GM21825 (cell line): ENCODE measurements around the gene ADCY4.
"Not testable (repeated sequence)": the region's sequence is repeated elsewhere in the genome, so short reads cannot be mapped to it uniquely, and the experiment has no call there.

Source experiments
- ATAC-seq: cut with Tn5 transposase; IDR thresholded peaks from one replicate; pipeline ENCODE4 v1.9.1; 2021; ENCODE audit warnings: mild to moderate bottlenecking, moderate library complexity; ENCODE audit not compliant: unreplicated experiment

ADCY4 gene

DNA sequence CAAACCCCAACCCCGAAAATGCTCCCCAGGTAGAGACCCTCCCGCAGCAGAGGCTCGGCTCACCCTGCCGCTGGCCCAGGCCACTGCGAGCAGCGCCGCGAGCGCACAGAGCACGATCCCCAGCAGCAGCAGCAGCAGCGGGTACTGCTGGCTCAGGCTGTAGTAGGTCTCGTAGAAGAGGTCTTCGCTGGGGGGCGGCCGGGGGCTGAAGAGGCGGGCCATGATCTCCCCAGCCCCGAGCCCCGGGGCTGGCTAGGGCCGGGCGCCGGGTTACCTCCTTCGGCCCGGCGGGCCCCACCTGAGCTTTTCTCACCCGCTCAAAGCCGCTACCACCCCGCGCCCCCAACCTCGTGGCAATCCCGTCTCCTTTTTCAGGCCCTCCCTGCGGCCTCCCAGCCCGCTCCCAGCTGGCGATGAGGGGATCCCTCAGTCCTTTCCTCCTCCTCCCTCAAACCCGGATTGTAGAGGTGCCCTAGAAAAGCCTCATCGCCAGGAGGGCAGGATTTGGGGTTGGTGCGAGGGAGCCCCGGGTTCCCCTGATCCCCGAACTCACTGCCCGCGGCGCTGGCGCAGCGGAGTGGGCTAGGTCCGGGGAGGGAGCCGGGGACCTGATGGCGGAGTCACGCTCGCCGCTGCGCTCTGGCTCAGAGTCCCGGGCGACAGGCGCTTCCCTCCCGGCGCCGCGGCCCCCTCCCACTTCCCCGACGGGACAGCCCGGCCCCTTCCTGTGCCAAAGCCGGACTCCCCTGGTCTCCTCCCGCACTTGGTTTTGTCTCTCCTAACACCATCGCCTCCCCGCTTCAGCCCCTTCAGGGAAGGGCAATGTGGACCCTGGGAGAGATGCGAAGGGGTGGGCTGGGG is at the start of gene ADCY4:
TSS of gene ADCY4 (minus strand) at position 641 of the 861 bp plus-strand sequence. CDS start at position 222, 419 bp downstream.
- ATAC-seq: no peak

DNA sequence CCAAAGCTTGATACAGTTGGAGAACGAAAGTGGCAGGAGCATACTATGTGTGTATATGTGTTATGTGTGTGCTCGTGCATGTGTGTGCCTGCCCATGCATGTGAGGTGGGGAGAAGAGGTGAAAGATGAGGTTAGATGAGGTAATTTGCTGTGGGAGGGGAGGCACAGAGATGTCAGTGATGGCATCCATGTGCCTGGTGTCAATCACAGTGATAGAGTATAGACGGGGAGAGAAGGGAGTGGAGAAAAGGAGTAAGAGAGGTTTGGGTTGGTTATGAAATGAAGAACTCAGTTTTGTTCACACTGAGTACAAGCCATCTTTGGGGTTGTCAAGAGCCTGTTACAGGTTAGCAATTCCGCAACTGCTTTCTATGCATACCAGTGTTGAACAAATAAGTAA is 49.3 kb upstream of the ADCY4 start:
- no peak for ATAC-seq

DNA sequence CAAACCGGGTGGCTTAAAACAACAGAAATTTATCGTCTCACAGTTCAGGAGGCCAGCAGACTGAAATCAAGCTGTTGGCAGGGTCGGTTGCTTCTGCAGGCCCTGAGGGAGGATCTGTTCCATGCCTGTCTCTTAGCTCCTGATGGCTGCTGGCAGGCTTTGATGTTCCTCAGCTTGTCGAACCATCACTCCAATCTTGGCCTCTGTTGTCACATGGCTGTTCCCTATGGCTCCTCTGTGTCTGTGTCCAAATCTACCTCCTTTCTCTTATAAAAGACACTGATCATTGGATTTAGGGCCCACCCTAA is 47.1 kb upstream of the ADCY4 start:
- no peak for ATAC-seq

- ATAC-seq: no peak
Observed at GRCh38 chr14:24381363-24382063, 46.6 kb upstream of the ADCY4 start.

DNA sequence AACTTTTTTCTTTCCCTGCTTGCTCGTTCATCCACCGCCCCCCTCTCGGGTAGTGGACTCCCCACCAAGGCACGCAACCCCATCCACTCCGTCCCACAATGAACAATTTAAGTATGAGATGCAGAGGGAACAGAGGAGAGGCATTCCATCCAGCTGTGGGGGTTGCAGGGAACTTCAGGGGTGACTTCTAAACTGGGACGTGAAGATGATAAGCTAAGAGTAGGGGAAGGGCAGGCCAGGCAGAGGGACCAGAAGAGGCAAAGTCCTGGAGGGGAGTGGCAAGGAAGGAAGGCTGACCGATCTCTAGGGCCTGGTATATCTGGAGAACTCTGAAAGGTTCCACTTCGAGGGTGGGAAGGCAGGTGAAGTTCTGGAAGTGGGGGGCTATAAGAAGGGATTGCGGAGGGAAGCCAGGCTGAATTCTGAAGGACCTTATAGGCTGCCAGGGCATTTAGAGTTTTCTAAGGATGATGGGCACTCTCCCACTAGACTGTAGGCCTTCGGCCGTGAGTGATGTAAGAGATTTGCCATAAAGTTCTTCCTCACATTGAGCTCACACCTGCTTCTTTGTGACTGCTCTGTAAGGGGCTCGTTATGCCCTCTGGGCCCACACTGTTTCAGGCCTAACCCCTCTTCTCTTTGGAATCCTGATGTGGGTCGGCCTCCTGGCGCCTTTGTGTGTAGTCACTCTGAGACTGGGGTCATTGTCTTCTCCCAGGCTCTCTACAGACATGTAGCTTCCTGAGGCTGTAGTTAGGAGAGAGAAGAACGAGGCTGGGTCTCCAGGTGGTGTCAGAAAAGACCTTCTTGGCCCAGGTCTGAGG is 45.2 kb upstream of the ADCY4 start:
- no peak for ATAC-seq

- ATAC-seq: no peak
Observed at GRCh38 chr14:24378981-24379906, 44.4 kb upstream of the ADCY4 start.

- ATAC-seq: no peak
Observed at GRCh38 chr14:24378327-24378726, 43.5 kb upstream of the ADCY4 start.

DNA sequence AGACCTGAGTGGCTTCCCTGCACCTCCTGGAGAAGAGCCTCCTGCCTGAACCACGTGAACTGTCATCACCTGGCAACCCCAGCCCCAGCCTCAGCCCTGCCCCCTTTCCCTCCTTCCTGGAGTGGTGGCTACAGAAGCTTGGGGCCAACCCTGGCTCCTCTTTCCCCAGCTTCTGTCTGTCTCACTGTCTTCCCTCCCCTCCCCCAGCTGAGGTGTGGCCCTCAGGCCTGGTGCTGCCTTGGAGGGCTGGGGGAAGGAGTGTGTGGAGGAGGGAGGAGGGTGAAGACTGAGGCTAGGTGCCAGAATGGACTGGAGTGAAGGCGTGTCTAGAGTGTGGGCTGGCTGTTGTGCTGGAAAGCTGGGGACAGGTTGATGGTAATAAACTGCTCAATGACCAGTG is 42.8 kb upstream of the ADCY4 start:
- ATAC-seq: no peak

DNA sequence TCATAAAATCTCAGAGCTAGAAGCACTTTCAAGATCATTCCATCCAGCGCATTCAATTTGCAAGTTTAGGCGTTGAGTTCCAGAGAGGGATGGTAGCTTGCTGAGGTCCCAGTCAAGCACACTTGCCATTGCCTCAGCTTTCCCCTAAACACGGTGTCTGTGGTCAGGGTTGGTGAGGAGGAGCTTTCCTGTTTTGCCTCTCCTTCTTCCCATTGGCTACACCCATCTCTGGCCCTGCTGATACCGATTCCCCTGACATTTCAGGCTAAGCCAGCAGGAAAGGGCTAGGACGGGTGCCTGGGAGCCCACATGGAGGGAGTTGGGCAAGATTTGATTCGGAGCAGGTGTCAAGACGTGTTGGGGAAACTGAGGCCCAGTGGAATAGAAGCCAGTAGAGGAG is 42.3 kb upstream of the ADCY4 start:
- no peak for ATAC-seq

DNA sequence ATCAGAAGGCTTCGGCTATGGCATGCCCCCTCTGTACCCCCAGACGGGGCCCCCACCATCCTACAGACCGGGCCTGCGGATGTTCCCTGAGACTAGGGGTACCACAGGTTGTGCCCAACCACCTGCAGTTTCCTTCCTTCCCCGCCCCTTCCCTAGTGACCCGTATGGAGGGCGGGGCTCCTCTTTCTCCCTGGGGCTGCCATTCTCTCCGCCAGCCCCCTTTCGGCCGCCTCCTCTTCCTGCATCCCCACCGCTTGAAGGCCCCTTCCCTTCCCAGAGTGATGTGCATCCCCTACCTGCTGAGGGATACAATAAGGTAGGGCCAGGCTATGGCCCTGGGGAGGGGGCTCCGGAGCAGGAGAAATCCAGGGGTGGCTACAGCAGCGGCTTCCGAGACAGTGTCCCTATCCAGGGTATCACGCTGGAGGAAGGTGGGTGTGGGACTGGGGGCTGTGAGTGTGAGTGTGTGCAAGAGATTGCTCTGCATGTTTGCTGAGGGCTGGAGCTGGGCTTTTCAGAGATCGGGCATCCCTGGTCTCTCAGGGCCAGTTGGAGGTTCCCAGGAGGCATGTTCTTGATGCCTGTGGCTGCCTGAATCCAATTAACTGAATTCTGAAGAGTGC is 41.7 kb upstream of the ADCY4 start:
- no peak for ATAC-seq

- no peak for ATAC-seq
Observed at GRCh38 chr14:24372701-24373416, 38.0 kb upstream of the ADCY4 start.

DNA sequence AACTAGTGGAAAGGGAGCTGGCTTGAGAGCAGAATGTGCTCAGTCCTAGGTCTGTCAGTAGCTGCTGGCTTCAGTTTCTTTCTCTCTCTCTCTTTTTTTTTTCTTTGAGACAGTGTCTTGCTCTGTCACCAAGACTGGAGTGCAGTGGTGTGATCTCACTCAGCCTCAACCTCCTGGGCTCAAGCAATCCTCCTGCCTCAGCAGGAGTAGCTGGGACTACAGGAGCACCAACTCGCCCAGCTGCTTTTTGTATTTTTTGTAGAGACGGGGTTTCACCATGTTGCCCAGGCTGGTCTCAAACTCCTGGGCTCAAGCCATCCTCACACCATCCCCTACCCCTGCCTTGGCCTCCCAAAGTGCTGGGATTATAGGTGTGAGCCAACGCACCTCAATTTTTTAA is 36.7 kb upstream of the ADCY4 start:
- ATAC-seq: not testable (repeated sequence)

- no peak for ATAC-seq
Observed at GRCh38 chr14:24370748-24371147, 35.9 kb upstream of the ADCY4 start.

GRCh38 chr14:24369907-24370687 is 35.2 kb upstream of the ADCY4 start:
- ATAC-seq: no peak

- ATAC-seq: no peak
Observed at GRCh38 chr14:24369463-24369862, 34.6 kb upstream of the ADCY4 start.

GRCh38 chr14:24368562-24369252 is 33.8 kb upstream of the ADCY4 start:
- no peak for ATAC-seq

DNA sequence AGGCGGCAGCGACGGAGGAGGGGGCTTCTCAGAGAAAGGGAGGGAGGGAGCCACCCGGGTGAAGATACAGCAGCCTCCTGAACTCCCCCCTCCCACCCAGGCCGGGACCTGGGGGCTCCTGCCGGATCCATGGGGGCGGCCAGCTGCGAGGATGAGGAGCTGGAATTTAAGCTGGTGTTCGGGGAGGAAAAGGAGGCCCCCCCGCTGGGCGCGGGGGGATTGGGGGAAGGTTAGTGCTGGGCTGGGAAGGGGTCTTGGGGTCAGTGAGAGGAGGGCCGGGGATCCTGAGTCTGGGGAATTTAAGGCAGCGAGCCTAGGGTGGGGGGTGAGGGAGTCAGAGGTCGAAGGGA is 33.3 kb upstream of the ADCY4 start:
- ATAC-seq: no peak
